K562 (cell line): Measurements from ENCODE around the gene ZDHHC1.

Source experiments
- CHD4 ChIP-seq: fragments of 200-600 bp; sonication (generic); IDR thresholded peaks from 3 replicates; pipeline ENCODE4 v1.6.1; 2012; ENCODE audit warnings: low read depth, mild to moderate bottlenecking, mixed read lengths, low read length, inconsistent platforms; ENCODE audit not compliant: insufficient read depth, insufficient replicate concordance, poor library complexity, severe bottlenecking
- FOXP1 ChIP-seq: sonication (generic); formaldehyde crosslinking; IDR thresholded peaks from 2 replicates; pipeline ENCODE4 v1.8.0; 2022; ENCODE audit warnings: mild to moderate bottlenecking, missing genetic modification reagents
- NFRKB ChIP-seq: fragments of 450-650 bp; IDR thresholded peaks from 2 replicates; pipeline ENCODE4 v1.6.1; 2016; ENCODE audit warnings: low read depth
- TCF7L2 ChIP-seq: fragments of 150-350 bp; IDR thresholded peaks from 2 replicates; pipeline ENCODE4 v1.6.1; 2016; ENCODE audit warnings: low read depth, mild to moderate bottlenecking, low read length, moderate library complexity
- TF ChIP-seq, protein P1 (sequence below): sonication (generic); formaldehyde crosslinking; IDR thresholded peaks from 2 replicates; pipeline ENCODE4 v1.8.1; 2022; ENCODE audit warnings: missing genetic modification reagents
- TF ChIP-seq, protein P2 (sequence below), 2 experiments: fragments of 450-650 bp; formaldehyde crosslinking in 1 of 2; IDR thresholded peaks; 2 replicates each; pipeline versions ENCODE4 v1.4.0 to v1.6.1; 2014 to 2020; ENCODE audit warnings: mild to moderate bottlenecking in 2 of 2, borderline replicate concordance in 1 of 2, low read depth in 1 of 2

GRCh38 chr16:67454852-67455251 lies 38.6 kb upstream of the ZDHHC1 start:
- TF ChIP-seq, protein P1, sequence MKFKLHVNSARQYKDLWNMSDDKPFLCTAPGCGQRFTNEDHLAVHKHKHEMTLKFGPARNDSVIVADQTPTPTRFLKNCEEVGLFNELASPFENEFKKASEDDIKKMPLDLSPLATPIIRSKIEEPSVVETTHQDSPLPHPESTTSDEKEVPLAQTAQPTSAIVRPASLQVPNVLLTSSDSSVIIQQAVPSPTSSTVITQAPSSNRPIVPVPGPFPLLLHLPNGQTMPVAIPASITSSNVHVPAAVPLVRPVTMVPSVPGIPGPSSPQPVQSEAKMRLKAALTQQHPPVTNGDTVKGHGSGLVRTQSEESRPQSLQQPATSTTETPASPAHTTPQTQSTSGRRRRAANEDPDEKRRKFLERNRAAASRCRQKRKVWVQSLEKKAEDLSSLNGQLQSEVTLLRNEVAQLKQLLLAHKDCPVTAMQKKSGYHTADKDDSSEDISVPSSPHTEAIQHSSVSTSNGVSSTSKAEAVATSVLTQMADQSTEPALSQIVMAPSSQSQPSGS (CRISPR knock-in tag), result no peak
- TF ChIP-seq TCF7L2 (no peak), NFRKB (no peak), CHD4 (no peak), FOXP1 (CRISPR knock-in tag) (no peak)
- TF ChIP-seq, protein P2, sequence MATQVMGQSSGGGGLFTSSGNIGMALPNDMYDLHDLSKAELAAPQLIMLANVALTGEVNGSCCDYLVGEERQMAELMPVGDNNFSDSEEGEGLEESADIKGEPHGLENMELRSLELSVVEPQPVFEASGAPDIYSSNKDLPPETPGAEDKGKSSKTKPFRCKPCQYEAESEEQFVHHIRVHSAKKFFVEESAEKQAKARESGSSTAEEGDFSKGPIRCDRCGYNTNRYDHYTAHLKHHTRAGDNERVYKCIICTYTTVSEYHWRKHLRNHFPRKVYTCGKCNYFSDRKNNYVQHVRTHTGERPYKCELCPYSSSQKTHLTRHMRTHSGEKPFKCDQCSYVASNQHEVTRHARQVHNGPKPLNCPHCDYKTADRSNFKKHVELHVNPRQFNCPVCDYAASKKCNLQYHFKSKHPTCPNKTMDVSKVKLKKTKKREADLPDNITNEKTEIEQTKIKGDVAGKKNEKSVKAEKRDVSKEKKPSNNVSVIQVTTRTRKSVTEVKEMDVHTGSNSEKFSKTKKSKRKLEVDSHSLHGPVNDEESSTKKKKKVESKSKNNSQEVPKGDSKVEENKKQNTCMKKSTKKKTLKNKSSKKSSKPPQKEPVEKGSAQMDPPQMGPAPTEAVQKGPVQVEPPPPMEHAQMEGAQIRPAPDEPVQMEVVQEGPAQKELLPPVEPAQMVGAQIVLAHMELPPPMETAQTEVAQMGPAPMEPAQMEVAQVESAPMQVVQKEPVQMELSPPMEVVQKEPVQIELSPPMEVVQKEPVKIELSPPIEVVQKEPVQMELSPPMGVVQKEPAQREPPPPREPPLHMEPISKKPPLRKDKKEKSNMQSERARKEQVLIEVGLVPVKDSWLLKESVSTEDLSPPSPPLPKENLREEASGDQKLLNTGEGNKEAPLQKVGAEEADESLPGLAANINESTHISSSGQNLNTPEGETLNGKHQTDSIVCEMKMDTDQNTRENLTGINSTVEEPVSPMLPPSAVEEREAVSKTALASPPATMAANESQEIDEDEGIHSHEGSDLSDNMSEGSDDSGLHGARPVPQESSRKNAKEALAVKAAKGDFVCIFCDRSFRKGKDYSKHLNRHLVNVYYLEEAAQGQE (IDR thresholded peaks at IDR 0.05; ENCODE audit: borderline replicate concordance), result no peak
- TF ChIP-seq, protein P2 (CRISPR knock-in tag; IDR thresholded peaks at IDR 0.05; ENCODE audit: low read depth), result no peak
